SH-SY5Y (cell line): ENCODE results near the gene GTF2IRD1.

Source experiments
- GATA2 ChIP-seq: IDR thresholded peaks from 2 replicates; pipeline ENCODE4 v1.6.1; 2011; ENCODE audit warnings: mild to moderate bottlenecking, low read depth, low read length
- GATA3 ChIP-seq: IDR thresholded peaks from 2 replicates; pipeline ENCODE4 v1.6.1; 2011; ENCODE audit warnings: low read depth, mild to moderate bottlenecking, low read length, moderate library complexity

DNA sequence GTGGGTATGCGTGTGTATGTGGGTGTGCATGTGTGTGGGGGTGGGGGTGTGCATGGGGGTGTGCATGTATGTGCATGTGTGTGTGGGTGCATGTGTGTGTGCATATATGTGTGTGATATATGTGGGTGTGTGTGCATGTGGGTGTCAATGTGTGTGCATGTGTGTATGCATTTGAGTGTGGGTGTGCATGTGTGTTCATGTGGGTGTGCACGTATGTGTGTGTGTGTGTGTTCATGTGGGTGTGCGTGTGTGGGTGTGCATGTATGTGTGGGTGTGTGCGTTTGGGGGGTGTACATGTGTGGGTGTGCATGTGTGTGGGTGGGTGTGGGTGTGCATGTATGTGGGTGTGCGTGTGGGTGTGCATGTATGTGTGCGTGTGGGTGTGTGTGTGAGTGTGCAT, 42.6 kb downstream of the GTF2IRD1 start:
- no peak for TF ChIP-seq GATA2
- no peak for TF ChIP-seq GATA3
